ENCODE measurements around the gene MRTFA.

Gene MRTFA

DNA sequence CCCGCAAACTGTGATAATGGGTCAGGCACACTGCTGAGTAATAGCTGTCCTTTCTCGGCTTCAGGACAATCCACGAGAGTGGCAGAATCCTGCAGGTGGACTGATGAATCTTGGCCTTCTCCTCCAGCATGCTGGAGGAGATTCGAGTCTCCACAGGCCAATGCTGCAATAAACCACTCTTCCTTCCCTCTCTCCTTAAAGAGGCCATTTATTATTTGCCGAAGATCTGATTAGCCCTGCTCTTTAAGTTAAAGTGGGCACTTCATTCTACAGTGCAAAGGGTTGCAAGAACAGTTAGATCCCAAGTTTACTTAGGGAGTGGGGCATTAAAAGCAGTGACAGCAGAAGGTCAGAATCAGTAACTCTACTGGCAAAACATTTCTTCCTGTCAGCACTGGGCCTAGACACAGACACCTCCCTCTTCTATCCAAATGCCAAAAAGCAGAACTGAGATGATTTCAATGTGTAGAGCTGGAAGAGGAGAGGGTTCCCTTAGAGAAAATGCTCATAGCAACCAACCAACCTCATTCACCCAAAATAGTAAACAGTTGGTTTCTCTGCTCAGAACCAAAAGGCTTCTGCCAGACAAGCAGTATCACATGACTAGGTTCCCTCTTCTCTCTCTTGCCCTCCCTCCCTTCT lies 144.4 kb downstream of the MRTFA start:
- no peak for DNase-seq (ENCODE audit: low read depth)

DNA sequence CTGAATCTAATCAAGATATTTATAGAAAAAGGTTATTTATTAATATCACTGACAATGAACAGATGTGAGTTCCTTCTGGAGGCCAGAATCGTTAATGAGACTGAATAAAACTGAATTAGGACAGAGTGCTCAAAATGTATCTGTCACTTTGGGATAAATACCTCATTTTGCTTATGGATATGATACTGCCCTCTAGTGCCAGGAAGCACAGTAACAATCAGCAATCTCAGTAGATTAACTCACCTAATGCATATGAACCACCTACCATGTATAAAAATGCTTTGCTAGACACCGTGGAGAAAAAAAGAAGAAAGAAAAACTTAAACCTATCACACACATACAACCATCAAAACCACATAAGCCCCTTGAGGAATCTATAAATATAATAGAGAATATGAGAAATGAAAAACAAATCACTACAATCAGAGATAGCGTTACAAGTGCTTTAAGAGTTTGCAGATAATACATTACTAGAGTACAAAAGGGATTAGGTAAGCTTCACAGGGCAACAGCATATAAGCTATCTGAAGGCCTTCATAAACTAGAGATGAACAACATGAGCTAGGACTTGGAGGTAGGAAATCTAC lies 148.8 kb downstream of the MRTFA start:
- no peak for DNase-seq (ENCODE audit: low read depth)

DNA sequence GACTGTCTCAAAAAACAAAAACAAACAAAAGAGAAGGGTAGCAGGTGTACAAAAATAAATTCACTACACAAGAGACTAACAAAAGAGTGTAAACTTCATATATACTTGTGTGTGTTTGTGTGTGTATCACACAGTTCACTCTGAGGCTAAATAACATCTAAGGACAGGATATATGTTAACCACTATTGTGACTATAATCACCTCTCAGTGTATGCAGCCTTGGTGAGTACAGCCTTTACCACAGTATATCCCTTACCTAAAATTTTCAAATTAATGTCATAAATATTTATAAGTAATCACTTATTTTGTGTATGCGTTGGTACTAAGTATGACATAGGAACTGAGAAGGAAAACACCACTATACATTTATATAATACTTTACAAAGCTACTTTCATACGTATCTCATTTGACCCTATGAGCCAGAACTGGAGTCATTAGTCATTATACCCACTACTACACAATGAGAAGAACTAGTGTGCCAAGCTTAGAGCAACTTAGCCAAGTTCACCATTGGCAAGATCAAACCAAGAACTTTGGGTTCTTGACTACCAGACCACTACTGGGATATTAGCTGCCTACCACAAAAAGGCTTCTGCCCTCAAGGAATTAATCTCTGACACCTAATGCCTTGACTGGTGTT lies 149.4 kb downstream of the MRTFA start:
- no peak for DNase-seq (ENCODE audit: low read depth)

DNA sequence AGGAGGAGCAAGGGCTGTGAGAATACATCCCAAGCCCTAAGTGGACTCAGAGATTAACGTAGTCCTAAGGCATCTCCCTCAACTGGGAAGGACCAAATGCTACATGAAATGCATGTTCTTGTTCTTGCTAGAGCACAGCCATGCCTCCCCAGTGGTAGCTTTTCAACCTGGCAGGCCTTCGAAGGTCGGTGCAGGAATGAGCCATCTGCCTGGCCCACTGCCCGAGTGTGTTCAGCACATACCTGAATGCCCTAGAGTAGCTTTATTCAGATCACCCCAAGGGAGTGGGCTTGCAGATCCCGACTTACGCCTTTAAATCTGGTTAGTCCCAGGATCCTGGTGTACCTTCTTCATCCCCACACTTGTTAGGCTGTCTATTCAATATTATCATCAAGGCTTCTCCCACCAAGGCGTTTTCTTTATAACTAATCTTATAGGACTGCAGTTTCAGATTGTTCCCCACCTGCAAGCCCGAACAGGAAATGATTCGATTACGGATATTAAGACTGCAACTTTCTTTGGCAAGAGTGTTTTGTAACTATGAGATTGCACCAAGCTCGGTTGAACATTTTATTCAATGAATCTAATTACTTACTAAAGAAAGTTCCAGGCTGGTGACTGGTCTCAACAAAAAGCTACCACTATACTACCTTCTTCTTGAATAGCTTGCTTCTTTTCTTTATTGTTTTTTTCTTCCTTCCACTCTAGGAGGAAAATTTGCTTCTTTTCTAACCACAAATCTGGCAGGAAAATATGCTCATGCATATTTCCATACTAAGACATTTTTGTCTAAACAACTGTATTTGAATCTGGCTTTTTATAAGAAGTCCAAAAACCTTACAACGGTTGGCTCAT lies 150.5 kb downstream of the MRTFA start:
- DNase-seq (ENCODE audit: low read depth): no peak

DNA sequence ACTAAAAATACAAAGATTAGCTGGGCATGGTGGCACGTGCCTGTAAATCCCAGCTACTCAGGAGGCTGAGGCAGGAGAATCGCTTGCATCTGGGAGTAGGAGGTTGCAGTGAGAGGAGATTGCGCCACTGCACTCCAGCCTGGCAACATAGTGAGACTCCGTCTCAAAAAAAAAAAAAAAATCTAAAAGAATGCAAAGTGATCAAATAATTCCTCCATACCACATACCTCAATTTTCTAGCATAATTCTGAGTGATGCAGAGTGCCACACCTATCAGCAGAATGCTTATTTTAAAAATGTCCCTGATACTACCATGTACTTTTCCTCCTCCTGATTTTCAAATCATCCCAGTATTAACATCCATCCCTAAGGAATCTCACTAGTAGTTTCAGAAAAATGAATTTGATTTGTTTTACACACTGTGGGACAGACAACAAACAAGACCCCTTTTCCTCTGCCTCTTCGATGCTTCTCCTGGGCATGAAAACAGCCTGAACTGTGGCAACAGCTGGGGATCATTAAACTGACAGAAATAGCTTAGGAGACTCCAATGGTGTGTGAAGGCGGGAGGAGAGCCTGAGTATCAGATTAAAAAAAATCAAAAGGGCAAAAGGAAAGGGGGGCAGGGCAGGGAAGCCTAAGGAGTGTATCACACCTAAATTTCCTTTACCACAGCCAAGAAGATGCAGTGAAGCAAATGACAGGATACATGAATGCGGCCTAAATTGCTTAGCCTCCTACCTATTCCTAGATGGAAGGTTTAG lies 151.4 kb downstream of the MRTFA start:
- DNase-seq (ENCODE audit: low read depth): no peak

DNA sequence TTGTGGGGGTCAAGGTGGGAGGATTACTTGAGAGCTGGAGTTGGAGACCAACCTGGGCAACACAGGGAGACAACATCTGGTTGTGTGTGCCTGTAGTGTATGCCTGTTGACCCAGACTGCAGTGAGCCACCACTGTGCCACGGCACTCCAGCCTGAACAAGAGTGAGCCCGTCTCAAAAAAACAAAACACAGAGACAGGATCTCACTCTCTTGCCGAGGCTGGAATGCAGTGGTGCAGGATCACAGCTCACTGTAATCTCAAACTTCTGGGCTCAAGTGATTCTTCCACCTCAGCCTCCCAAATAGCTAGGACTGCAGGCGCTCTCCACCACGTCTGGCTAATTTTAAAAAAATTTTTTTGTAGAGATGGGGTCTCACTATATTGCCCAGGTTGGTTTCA lies 153.6 kb downstream of the MRTFA start:
- no peak for DNase-seq (ENCODE audit: low read depth)

DNA sequence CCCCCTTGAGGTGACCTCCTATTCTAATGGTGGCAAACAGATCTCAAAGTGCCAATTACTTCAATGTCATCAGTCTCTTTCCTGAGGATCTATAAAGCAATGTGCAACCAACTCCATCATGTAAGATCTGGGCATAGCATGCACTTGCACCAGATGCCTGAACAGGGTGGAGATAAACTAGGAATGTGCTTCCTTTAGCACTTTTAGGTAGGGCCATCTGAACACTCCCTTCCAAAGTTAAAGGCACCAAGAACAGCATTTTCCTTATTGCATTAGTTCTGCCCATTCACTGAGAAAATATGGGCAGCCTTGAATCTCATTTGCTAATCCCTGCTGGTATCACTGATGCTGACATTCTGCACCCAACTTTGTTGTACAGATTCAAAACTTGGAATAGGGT lies 154.1 kb downstream of the MRTFA start:
- DNase-seq (ENCODE audit: low read depth): no peak

DNA sequence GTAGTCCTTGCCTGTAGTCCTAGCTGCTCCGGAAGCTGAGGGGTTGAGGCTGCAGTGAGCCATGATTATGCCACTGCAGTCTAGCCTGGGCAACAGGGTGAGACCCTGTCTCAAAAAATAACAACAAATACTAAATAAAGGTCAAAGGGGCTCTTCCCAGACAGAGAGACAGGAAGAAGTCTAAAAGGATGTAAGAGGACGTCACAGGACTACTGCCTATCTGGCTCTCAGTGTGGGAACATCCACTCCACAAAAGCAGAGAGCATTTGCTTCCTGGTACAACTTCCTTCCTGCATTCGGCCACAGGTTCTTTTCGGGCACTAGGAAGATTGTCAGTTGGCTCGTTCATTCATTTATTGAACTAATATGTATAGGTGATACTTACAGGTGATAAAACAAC lies 155.5 kb downstream of the MRTFA start:
- no peak for DNase-seq (ENCODE audit: low read depth)

DNA sequence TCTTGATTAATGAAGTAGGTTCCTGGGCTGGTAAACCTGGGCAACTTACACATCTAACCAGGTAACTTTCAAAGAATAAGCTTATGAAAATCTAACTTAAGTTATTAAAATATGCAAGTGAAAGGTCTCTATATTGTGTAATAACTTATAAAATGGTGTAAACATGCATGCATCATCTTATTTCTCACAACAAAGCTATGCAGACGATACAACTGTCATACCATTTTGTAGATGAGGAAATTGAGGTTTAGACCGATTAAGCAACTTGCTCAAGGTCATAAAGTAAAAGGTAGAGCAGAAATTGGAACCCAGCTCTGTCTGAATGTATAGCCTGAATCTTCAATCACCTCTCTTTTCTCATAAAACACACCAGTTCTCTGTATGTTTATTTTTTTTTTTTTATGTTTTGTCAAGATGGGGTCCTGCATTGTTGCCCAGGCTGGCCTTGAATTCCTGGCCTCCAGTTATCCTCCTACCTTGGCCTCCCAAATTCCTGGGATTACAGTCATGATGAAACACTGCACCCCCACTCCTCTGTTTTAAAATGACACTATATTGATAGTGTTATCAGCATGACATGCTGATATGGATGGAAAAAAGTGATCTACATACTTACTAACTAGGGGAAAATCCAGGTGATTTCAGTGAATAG lies 156.5 kb downstream of the MRTFA start:
- no peak for DNase-seq (ENCODE audit: low read depth)

DNA sequence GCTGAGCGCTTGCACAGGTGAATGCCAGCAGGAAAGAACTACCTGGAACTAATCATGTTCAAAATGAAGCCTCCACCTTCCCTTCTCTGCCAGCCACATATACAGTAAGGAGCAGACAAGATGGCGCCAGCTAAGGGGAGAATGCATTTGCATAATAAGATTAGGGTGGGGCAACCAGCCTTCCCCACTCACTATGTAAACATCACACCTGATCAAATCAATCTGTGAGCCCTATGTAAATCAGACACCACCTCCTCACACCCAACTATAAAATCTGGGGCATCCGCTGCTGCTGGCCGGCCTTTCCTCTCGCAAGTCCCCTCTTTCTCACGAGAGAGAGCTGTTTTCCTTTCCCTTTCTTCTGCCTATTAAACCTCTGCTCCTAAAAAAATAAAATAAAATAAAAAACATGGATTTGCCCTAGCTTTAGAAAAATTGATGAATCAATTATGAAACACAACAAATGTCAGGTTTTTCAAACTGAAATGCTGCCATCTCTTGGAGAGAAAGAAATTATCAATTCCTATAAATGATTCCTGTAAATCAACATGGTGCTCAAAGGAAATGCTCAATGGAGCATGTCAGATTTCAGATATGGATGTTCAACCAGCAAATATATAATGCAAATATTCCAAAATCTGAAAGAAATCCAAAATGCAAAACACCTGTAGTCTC lies 157.3 kb downstream of the MRTFA start:
- DNase-seq (ENCODE audit: low read depth): no peak

DNA sequence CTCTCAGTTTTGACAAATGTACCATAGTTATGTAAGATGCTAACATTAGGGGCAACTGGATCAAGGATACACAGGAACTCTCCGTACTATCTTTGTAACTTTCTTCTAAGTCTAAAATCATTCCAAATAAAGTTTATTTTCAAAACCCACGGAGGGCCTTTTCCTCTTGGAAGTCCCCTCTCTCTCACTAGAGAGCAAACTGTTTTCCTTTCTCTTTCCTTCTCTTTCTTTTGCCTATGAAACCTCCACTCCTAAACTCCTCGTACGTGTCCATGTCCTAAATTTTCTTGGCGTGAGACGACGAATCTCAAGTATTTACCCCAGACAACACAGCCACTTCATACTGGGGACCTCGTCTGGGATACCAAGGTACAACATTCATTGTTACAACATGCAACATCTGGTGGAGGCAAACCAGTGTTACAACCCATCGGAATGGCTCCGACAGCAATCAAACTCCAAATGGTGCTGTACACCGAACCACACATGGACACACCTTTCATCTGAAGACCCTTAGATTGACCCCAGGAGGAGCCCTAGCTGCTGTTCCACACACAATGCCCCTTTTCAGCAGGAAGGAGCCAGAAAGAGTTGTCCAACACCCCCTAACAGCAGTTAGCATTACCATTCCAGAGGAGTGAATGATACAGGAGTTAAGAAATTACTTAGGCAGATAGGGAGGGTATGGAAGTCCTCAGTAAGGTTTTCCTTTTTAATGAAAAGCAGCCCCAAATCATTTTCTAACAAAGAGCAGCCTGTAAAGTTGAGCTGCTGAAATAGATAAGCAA lies 158.0 kb downstream of the MRTFA start:
- DNase-seq (ENCODE audit: low read depth): no peak

DNA sequence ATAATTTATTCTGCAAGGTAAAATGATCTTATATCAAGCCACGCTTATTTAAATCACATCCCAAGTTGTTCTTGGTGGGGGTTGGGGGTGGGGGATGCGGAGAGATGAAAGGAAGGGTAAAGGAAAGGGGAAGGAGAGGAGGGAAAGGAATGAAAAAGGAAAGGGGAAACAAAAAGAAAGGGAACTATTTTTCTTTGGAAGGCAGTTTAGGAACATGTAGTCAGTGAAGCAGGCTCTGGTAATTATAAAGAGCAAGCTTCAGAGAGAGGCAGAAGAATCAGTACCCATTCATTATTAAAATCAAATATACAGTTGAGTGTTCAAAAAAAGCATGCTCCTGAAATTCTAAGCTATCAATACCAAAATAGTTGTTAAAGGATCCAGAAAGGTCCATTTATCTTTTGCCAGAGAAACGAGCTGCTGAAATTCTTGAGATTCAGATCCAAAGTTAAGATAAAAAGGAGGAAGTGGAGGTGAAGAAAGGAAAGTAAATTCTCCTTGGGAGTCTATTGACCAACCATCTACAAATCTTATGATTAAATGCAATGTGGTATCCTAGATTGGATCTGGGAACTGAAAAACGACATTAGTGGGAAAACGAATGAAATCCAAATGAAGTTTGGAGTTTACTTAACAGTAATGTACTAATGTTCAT lies 158.7 kb downstream of the MRTFA start:
- DNase-seq (ENCODE audit: low read depth): no peak

DNA sequence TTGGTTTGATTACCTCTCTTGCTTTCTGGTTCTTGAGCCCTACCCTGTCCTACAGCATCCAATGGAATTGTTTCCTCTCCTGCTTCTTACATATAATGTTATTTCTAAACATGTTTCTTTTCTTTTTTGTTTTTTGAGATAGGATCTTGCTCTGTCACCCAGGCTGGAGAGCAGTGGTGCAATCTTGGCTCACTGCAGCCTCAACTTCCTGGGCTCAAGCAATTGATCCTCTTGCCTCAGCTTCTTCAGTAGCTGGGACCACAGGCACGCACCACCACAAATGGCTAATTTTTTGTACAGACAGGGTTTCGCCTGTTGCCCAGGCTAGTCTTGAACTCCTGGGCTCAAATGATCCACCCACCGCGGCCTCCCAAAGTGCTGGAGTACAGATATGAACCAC lies 160.2 kb downstream of the MRTFA start:
- no peak for DNase-seq (ENCODE audit: low read depth)

DNA sequence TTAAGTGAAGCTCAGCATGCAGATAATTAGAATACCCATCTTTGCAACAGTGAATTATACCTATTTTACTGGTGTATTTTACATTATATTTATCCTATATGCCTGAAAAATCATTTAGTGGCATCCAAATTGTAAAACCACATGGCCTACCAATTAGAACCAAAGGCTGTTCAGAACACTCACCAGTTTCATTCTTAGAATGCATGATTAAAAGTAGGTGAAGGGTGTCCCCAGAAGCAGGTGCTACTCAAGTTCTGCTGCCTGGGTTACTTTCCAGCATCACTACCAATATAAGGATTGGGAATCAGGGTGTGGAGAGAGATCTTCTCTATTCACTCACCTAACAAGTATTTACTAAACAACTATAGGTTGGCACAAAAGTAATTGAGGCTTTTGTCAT lies 162.8 kb downstream of the MRTFA start:
- no peak for DNase-seq (ENCODE audit: low read depth)

DNA sequence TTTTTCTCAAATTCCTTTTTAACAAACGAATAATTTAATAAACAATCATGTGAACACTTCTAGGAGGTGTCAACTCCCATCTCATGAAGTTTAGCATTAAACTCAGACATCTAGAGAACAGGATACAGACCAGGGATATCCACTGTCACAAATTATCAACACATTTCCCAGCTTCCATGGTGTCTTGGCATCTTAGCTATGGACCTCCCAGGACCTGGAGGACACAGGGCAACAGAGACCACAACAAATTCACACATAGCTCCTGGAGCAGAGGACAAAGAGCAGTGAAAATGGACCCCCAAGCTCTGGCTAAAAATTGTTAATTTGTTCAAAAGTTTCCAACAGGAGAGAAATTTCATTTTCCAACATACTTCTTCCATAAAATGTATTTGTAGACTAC lies 163.9 kb downstream of the MRTFA start:
- DNase-seq (ENCODE audit: low read depth): no peak

DNA sequence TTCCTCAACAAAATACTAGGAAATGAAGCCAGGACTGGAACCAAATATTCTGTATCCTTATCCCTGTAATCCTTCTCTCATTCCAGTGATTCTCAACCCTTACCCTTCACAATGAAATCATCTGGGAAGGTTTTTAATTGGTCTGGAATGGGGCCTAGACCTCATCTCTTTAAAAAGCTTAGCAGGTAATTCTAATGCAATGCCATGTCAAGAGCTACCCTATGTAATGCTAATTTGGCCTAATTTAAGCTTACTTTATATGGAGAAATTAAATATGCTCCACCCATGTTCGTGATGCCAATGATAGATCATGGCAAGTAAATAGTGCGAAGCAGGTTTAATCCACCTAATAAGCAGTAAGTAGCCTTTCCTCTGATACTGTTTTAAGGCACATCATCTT lies 164.5 kb downstream of the MRTFA start:
- DNase-seq (ENCODE audit: low read depth): no peak

DNA sequence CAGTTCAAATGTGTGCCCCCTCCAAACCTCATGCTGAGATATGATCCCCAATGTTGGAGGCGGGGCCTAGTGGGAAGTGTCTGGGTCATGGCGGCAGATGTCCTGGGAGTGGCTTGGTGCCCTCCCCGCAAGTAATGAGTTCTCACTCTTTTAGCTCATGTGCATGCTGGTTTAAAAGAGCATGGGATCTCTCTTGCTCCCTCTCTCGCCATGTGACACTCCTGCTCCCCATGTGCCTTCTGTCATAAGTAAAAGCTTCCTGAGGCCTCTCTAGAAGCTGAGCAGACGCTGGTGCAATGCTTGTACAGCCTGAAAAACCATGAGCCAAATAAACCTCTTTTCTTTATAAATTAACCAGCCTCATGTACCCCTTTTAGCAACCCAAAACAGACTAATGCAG lies 167.3 kb downstream of the MRTFA start:
- no peak for DNase-seq (ENCODE audit: low read depth)

DNA sequence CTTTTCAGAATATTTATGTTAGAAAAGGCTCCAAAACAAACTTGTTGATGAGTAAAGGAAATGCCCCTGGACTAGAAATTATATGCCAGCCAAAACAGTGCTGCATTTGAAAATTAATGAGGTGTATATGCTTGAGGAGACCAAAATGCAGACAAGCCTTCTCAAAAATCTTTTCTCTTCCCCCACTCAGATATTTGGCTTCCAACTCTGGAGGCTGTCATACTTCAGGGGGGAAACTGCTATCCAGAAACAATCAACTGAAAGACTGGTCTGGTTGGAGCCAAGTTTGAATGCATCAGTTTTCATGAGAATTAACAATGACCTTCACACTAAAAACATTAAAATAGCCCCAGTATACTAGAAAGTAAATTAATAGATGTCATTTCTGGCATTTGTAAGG lies 167.9 kb downstream of the MRTFA start:
- DNase-seq (ENCODE audit: low read depth): no peak

DNA sequence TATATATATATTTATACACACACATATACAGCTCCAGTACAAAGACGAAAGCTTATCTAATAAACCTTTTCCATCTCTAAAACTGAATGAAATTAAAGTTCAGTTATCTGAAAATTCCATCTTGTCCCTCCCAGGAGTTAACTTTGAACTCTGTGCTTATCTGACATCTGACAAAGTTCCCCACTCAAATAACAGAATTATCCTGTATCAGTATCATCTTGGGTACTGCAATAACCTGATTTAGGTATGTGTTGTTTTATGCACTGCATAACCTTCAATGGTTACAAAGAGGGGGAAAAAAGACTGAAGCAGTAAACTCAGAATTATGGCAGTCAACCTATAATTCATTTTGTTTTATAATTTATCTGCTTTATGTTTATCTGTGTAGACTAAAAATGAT lies 169.5 kb downstream of the MRTFA start:
- no peak for DNase-seq (ENCODE audit: low read depth)

DNA sequence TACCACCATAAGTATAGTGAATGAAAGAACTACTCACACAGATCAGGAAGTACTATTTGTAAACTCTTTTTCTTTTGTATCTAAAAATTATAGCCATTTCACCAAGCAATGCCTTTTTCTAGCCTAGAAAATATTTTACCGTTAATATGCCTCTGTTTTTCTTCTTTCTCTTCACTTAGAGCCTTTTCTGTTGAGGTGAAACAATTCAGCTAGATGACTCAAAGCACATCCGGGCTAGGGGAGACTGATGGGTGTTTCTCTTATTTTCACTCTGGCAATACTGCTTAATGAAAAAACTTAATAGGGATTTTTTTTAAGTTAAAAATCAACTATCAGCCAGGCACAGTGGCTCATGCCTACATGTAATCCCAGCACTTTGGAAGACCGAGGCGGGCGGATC lies 172.8 kb downstream of the MRTFA start:
- no peak for DNase-seq (ENCODE audit: low read depth)

All from stimulated activated CD8-positive, alpha-beta memory T cell treated with anti-CD3 and anti-CD28 coated beads, Interleukin-7, amount 100 ng/mL, for 24 hours (primary cell).